HG03457 (cell line): ENCODE results near the gene KRTAP12-4.
"Not testable (repeated sequence)": the region's sequence is repeated elsewhere in the genome, so short reads cannot be mapped to it uniquely, and the experiment has no call there.

ENCODE experiments used
- ATAC-seq: cut with Tn5 transposase; IDR thresholded peaks from one replicate; pipeline ENCODE4 v1.9.1; 2021; ENCODE audit warnings: moderate number of reproducible peaks; ENCODE audit not compliant: unreplicated experiment

The KRTAP12-4 gene

GRCh38 chr21:44654576-44655175 is at the start of gene KRTAP12-4:
Gene KRTAP12-4, minus strand, starts transcription at chr21:44654659. Its CDS starts 45 bp downstream, at chr21:44654614.
- no peak for ATAC-seq

- ATAC-seq = no peak
These were observed 49.5 kb upstream of the KRTAP12-4 start for GRCh38 chr21:44703731-44704635.

- no peak for ATAC-seq
These were observed 48.7 kb upstream of the KRTAP12-4 start for GRCh38 chr21:44702973-44703730.

- no peak for ATAC-seq
These were observed 47.9 kb upstream of the KRTAP12-4 start for GRCh38 chr21:44702111-44702972.

- no peak for ATAC-seq
These were observed 47.1 kb upstream of the KRTAP12-4 start for GRCh38 chr21:44701541-44701940.

GRCh38 chr21:44701023-44701400 is 46.6 kb upstream of the KRTAP12-4 start:
- no peak for ATAC-seq

- no peak for ATAC-seq
These were observed 45.9 kb upstream of the KRTAP12-4 start for GRCh38 chr21:44700101-44701022.

- no peak for ATAC-seq
These were observed 45.1 kb upstream of the KRTAP12-4 start for GRCh38 chr21:44699502-44700001.

- ATAC-seq = no peak
These were observed 43.6 kb upstream of the KRTAP12-4 start for GRCh38 chr21:44697811-44698734.

GRCh38 chr21:44697172-44697810 is 42.8 kb upstream of the KRTAP12-4 start, which contains the start of gene KRTAP10-12:
Gene KRTAP10-12, plus strand, starts transcription at chr21:44697172. Its CDS starts 30 bp downstream, at chr21:44697202.
- ATAC-seq = not testable (repeated sequence)

GRCh38 chr21:44696572-44696971 is 42.1 kb upstream of the KRTAP12-4 start:
- no peak for ATAC-seq

- no peak for ATAC-seq
These were observed 41.2 kb upstream of the KRTAP12-4 start for GRCh38 chr21:44695641-44696040.

GRCh38 chr21:44695184-44695583 is 40.7 kb upstream of the KRTAP12-4 start:
- ATAC-seq = no peak

GRCh38 chr21:44694776-44695175 is 40.3 kb upstream of the KRTAP12-4 start:
- ATAC-seq = no peak

GRCh38 chr21:44692798-44693512 is 38.5 kb upstream of the KRTAP12-4 start:
- ATAC-seq = no peak

GRCh38 chr21:44691686-44692085 is 37.2 kb upstream of the KRTAP12-4 start:
- ATAC-seq = no peak

- not testable (repeated sequence) for ATAC-seq
These were observed 35.3 kb upstream of the KRTAP12-4 start for GRCh38 chr21:44689740-44690139.
